ENCODE data around the gene CDC73.
A peak's percentile ranks its signal among the peaks of the same experiment; 100 is the strongest.

CDC73 gene

GRCh38 chr1:193190096-193190744 lies 68.4 kb downstream of the CDC73 start:
- Histone ChIP-seq H3K27me3 (ENCODE audit: control insufficient read depth, insufficient read depth, low read length) (no peaks in the 10 kb centered on the region), H3K9ac (ENCODE audit: low read depth, low read length) (no peak overlapping the region), H3K36me3 (ENCODE audit: control insufficient read depth, insufficient read depth, low read length) (no peaks in the 10 kb centered on the region), H3K9me3 (ENCODE audit: control insufficient read depth, insufficient read depth, low read length) (peaks cover 7% of the 10 kb centered on the region; the same call in 1 of the 2 replicates), H3K4me3 (ENCODE audit: low read depth, low read length) (no peak overlapping the region), H3K27ac (ENCODE audit: low read depth, low read length) (no peak overlapping the region), H3K4me1 (ENCODE audit: control insufficient read depth, insufficient read depth, low read length) (peaks cover 17% of the 10 kb centered on the region)

GRCh38 chr1:193192586-193192985 lies 70.8 kb downstream of the CDC73 start:
- Histone ChIP-seq H3K27ac (ENCODE audit: low read depth, low read length) (no peak overlapping the region), H3K4me3 (ENCODE audit: low read depth, low read length) (no peak overlapping the region), H3K9ac (ENCODE audit: low read depth, low read length) (no peak overlapping the region), H3K4me1 (ENCODE audit: control insufficient read depth, insufficient read depth, low read length) (no peaks in the 10 kb centered on the region), H3K27me3 (ENCODE audit: control insufficient read depth, insufficient read depth, low read length) (no peaks in the 10 kb centered on the region), H3K9me3 (ENCODE audit: control insufficient read depth, insufficient read depth, low read length) (peaks cover 7% of the 10 kb centered on the region; the same call in 1 of the 2 replicates), H3K36me3 (ENCODE audit: control insufficient read depth, insufficient read depth, low read length) (no peaks in the 10 kb centered on the region)

GRCh38 chr1:193199940-193200339 lies 78.1 kb downstream of the CDC73 start:
- H3K27ac ChIP-seq (ENCODE audit: low read depth, low read length): no peak overlapping the region
- no peaks in the 10 kb centered on the region for H3K27me3 ChIP-seq (ENCODE audit: control insufficient read depth, insufficient read depth, low read length)
- H3K36me3 ChIP-seq (ENCODE audit: control insufficient read depth, insufficient read depth, low read length): peaks cover 4% of the 10 kb centered on the region; the same call in 1 of the 2 replicates
- H3K9ac ChIP-seq (ENCODE audit: low read depth, low read length): no peak overlapping the region
- no peaks in the 10 kb centered on the region for H3K4me1 ChIP-seq (ENCODE audit: control insufficient read depth, insufficient read depth, low read length)
- no peak overlapping the region for H3K4me3 ChIP-seq (ENCODE audit: low read depth, low read length)
- H3K9me3 ChIP-seq (ENCODE audit: control insufficient read depth, insufficient read depth, low read length): no peaks in the 10 kb centered on the region

GRCh38 chr1:193201021-193201420 lies 79.2 kb downstream of the CDC73 start:
- Histone ChIP-seq H3K9ac (ENCODE audit: low read depth, low read length) (no peak overlapping the region), H3K27ac (ENCODE audit: low read depth, low read length) (no peak overlapping the region), H3K4me3 (ENCODE audit: low read depth, low read length) (no peak overlapping the region), H3K27me3 (ENCODE audit: control insufficient read depth, insufficient read depth, low read length) (no peaks in the 10 kb centered on the region), H3K4me1 (ENCODE audit: control insufficient read depth, insufficient read depth, low read length) (no peaks in the 10 kb centered on the region), H3K9me3 (ENCODE audit: control insufficient read depth, insufficient read depth, low read length) (peaks cover 2% of the 10 kb centered on the region; the same call in 1 of the 2 replicates), H3K36me3 (ENCODE audit: control insufficient read depth, insufficient read depth, low read length) (peaks cover 15% of the 10 kb centered on the region)

GRCh38 chr1:193210996-193211395 lies 89.2 kb downstream of the CDC73 start:
- Histone ChIP-seq H3K4me1 (ENCODE audit: control insufficient read depth, insufficient read depth, low read length) (peaks cover 2% of the 10 kb centered on the region; the same call in 1 of the 2 replicates), H3K4me3 (ENCODE audit: low read depth, low read length) (no peak overlapping the region), H3K27ac (ENCODE audit: low read depth, low read length) (no peak overlapping the region), H3K36me3 (ENCODE audit: control insufficient read depth, insufficient read depth, low read length) (peaks cover 25% of the 10 kb centered on the region; the same call in 1 of the 2 replicates), H3K9me3 (ENCODE audit: control insufficient read depth, insufficient read depth, low read length) (peaks cover 1% of the 10 kb centered on the region; the same call in 1 of the 2 replicates), H3K27me3 (ENCODE audit: control insufficient read depth, insufficient read depth, low read length) (no peaks in the 10 kb centered on the region), H3K9ac (ENCODE audit: low read depth, low read length) (no peak overlapping the region)

- peaks cover 24% of the 10 kb centered on the region; the same call in 1 of the 2 replicates for H3K36me3 ChIP-seq (ENCODE audit: control insufficient read depth, insufficient read depth, low read length)
- H3K9ac ChIP-seq (ENCODE audit: low read depth, low read length): no peak overlapping the region
- no peak overlapping the region for H3K4me3 ChIP-seq (ENCODE audit: low read depth, low read length)
- peaks cover 7% of the 10 kb centered on the region for H3K4me1 ChIP-seq (ENCODE audit: control insufficient read depth, insufficient read depth, low read length)
- H3K27ac ChIP-seq (ENCODE audit: low read depth, low read length): no peak overlapping the region
- H3K9me3 ChIP-seq (ENCODE audit: control insufficient read depth, insufficient read depth, low read length): no peaks in the 10 kb centered on the region
- H3K27me3 ChIP-seq (ENCODE audit: control insufficient read depth, insufficient read depth, low read length): no peaks in the 10 kb centered on the region
Observed at GRCh38 chr1:193211539-193211938, 89.7 kb downstream of the CDC73 start.

- Histone ChIP-seq H3K36me3 (ENCODE audit: control insufficient read depth, insufficient read depth, low read length) (peaks cover 28% of the 10 kb centered on the region; the same call in 1 of the 2 replicates), H3K4me3 (ENCODE audit: low read depth, low read length) (no peak overlapping the region), H3K9ac (ENCODE audit: low read depth, low read length) (no peak overlapping the region), H3K27ac (ENCODE audit: low read depth, low read length) (no peak overlapping the region), H3K4me1 (ENCODE audit: control insufficient read depth, insufficient read depth, low read length) (peaks cover 15% of the 10 kb centered on the region), H3K27me3 (ENCODE audit: control insufficient read depth, insufficient read depth, low read length) (no peaks in the 10 kb centered on the region), H3K9me3 (ENCODE audit: control insufficient read depth, insufficient read depth, low read length) (no peaks in the 10 kb centered on the region)
Observed at GRCh38 chr1:193212637-193213036, 90.8 kb downstream of the CDC73 start.

GRCh38 chr1:193213998-193214397 lies 92.2 kb downstream of the CDC73 start:
- Histone ChIP-seq H3K27ac (ENCODE audit: low read depth, low read length) (no peak overlapping the region), H3K9me3 (ENCODE audit: control insufficient read depth, insufficient read depth, low read length) (no peaks in the 10 kb centered on the region), H3K4me3 (ENCODE audit: low read depth, low read length) (no peak overlapping the region), H3K9ac (ENCODE audit: low read depth, low read length) (no peak overlapping the region), H3K4me1 (ENCODE audit: control insufficient read depth, insufficient read depth, low read length) (peaks cover 15% of the 10 kb centered on the region), H3K27me3 (ENCODE audit: control insufficient read depth, insufficient read depth, low read length) (no peaks in the 10 kb centered on the region), H3K36me3 (ENCODE audit: control insufficient read depth, insufficient read depth, low read length) (peaks cover 33% of the 10 kb centered on the region; the same call in 1 of the 2 replicates)

GRCh38 chr1:193216920-193217319 lies 95.1 kb downstream of the CDC73 start:
- peaks cover 32% of the 10 kb centered on the region; the same call in 1 of the 2 replicates for H3K36me3 ChIP-seq (ENCODE audit: control insufficient read depth, insufficient read depth, low read length)
- no peak overlapping the region for H3K9ac ChIP-seq (ENCODE audit: low read depth, low read length)
- H3K9me3 ChIP-seq (ENCODE audit: control insufficient read depth, insufficient read depth, low read length): no peaks in the 10 kb centered on the region
- H3K27me3 ChIP-seq (ENCODE audit: control insufficient read depth, insufficient read depth, low read length): no peaks in the 10 kb centered on the region
- H3K4me3 ChIP-seq (ENCODE audit: low read depth, low read length): no peak overlapping the region
- peaks cover 27% of the 10 kb centered on the region for H3K4me1 ChIP-seq (ENCODE audit: control insufficient read depth, insufficient read depth, low read length)
- H3K27ac ChIP-seq (ENCODE audit: low read depth, low read length): no peak overlapping the region

- Histone ChIP-seq H3K27ac (ENCODE audit: low read depth, low read length) (no peak overlapping the region), H3K27me3 (ENCODE audit: control insufficient read depth, insufficient read depth, low read length) (no peaks in the 10 kb centered on the region), H3K4me3 (ENCODE audit: low read depth, low read length) (no peak overlapping the region), H3K9ac (ENCODE audit: low read depth, low read length) (no peak overlapping the region), H3K36me3 (ENCODE audit: control insufficient read depth, insufficient read depth, low read length) (peaks cover 26% of the 10 kb centered on the region; the same call in 1 of the 2 replicates), H3K9me3 (ENCODE audit: control insufficient read depth, insufficient read depth, low read length) (no peaks in the 10 kb centered on the region), H3K4me1 (ENCODE audit: control insufficient read depth, insufficient read depth, low read length) (peaks cover 33% of the 10 kb centered on the region)
Observed at GRCh38 chr1:193219391-193219790, 97.6 kb downstream of the CDC73 start.

DNA sequence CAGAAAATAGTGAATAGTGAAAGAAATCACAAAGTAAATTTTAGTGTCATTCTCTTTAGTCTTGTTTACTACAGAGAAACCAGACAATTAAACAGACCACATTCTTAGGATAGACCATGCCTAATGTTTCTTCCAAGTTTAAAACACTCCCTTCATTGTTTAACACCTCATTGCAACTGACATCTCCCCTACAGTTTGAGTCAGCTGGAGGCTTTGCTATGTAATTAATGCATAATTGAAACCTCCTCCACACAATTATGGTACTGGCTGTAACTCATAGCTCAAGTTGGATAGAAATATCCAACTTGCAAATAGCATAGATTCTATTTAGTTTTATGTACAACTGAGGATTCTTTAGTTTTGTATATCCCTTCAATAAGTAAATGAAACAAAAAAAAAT lies 99.8 kb downstream of the CDC73 start:
- Histone ChIP-seq H3K9me3 (ENCODE audit: control insufficient read depth, insufficient read depth, low read length) (no peaks in the 10 kb centered on the region), H3K36me3 (ENCODE audit: control insufficient read depth, insufficient read depth, low read length) (peaks cover 18% of the 10 kb centered on the region; the same call in 1 of the 2 replicates), H3K4me3 (ENCODE audit: low read depth, low read length) (no peak overlapping the region; the same call in 1 of the 2 replicates), H3K27ac (ENCODE audit: low read depth, low read length) (peak overlapping the region; percentile 7), H3K4me1 (ENCODE audit: control insufficient read depth, insufficient read depth, low read length) (peaks cover 24% of the 10 kb centered on the region), H3K9ac (ENCODE audit: low read depth, low read length) (no peak overlapping the region), H3K27me3 (ENCODE audit: control insufficient read depth, insufficient read depth, low read length) (no peaks in the 10 kb centered on the region)

Data from HUES48 (cell line).